AG10803 (cell line): ENCODE data around the gene LCN10.
"Not testable (repeated sequence)": the region's sequence is repeated elsewhere in the genome, so short reads cannot be mapped to it uniquely, and the experiment has no call there.

Experiments used
- DNase-seq: peaks from one replicate; pipeline ENCODE4 v3.0.0; 2010; ENCODE audit warnings: low read depth
- H3K4me3 ChIP-seq: 2 replicates; pipeline ENCODE4 v1.5.1; 2011; ENCODE audit warnings: mild to moderate bottlenecking, low read length, control low read depth
- CTCF ChIP-seq: conservative IDR thresholded peaks from 2 replicates; pipeline ENCODE4 v1.5.1; 2011; ENCODE audit warnings: mild to moderate bottlenecking, low read length, control low read depth, inconsistent platforms

LCN10 gene

GRCh38 chr9:136786451-136786850 lies 43.7 kb upstream of the LCN10 start:
- no peak for DNase-seq
- no peak for TF ChIP-seq CTCF
- H3K4me3 ChIP-seq, result no peak overlapping the region

- DNase-seq, H3K4me3 ChIP-seq: not testable (repeated sequence)
Measured at GRCh38 chr9:136785565-136786355, 43.0 kb upstream of the LCN10 start.

- no peak overlapping the region for H3K4me3 ChIP-seq
- DNase-seq, result no peak
- no peak for TF ChIP-seq CTCF
Measured at GRCh38 chr9:136784997-136785361, 42.2 kb upstream of the LCN10 start.

GRCh38 chr9:136784249-136784996 lies 41.7 kb upstream of the LCN10 start:
- H3K4me3 ChIP-seq, result no peak overlapping the region
- DNase-seq, result peak; percentile 33
- peak; percentile 41 for TF ChIP-seq CTCF

- DNase-seq, result no peak
- H3K4me3 ChIP-seq, result no peak overlapping the region
- no peak for TF ChIP-seq CTCF
Measured at GRCh38 chr9:136782452-136782851, 39.7 kb upstream of the LCN10 start.

- peak; percentile 13 for TF ChIP-seq CTCF
- H3K4me3 ChIP-seq, result no peak overlapping the region
- DNase-seq, result no peak
Measured at GRCh38 chr9:136779808-136780207, 37.1 kb upstream of the LCN10 start.

- H3K4me3 ChIP-seq, result no peak overlapping the region
- no peak for DNase-seq
- no peak for TF ChIP-seq CTCF
Measured at GRCh38 chr9:136777359-136777758, 34.6 kb upstream of the LCN10 start.
